Left colon (tissue), 2 donors: ENCODE data around the gene SVIL. TPM values are rescaled to one million over a fixed set of nuclear protein-coding genes. Genes with fewer than 3 reads are reported as not detected.
"Not testable (repeated sequence)": the region's sequence is repeated elsewhere in the genome, so short reads cannot be mapped to it uniquely, and the experiment has no call there.

ENCODE experiments used
- ATAC-seq: fragments of 200-7000 bp; cut with Tn5 transposase; one replicate; pipeline ENCODE4 v1.9.1; 2020; ENCODE audit warnings: mild to moderate bottlenecking, moderate library complexity
- DNase-seq, 2 donors: peaks; one replicate each; pipeline ENCODE4 v3.0.0-alpha.2; 2020
- intact Hi-C, 2 donors: fragments of 100-400 bp; cut with DNase I in 1 of 2; cut with micrococcal nuclease in 1 of 2; formaldehyde crosslinking; loops; one replicate each; pipeline versions ENCODE4 v1.11.2 to v1.14.0; 2022; cut with DNase I, micrococcal nuclease
- total RNA-seq, 2 donors: library from RNA; stranded (reverse); fragmentation: NEBNext Ultra II Directional; extraction: Animal tissue kit (Norgen Biotek cat#: 25700); gene quantifications; one replicate each; pipeline ENCODE4 v1.2.1, GENCODE V29; 2021
- donor health status: DM: no; HTN: no; CAD: no.
- donor health status: DM: yes; HTN: yes; CAD: no.

Gene SVIL
- total RNA-seq, 2 donors from 2014 or later = 66.6 to 154 TPM

DNA sequence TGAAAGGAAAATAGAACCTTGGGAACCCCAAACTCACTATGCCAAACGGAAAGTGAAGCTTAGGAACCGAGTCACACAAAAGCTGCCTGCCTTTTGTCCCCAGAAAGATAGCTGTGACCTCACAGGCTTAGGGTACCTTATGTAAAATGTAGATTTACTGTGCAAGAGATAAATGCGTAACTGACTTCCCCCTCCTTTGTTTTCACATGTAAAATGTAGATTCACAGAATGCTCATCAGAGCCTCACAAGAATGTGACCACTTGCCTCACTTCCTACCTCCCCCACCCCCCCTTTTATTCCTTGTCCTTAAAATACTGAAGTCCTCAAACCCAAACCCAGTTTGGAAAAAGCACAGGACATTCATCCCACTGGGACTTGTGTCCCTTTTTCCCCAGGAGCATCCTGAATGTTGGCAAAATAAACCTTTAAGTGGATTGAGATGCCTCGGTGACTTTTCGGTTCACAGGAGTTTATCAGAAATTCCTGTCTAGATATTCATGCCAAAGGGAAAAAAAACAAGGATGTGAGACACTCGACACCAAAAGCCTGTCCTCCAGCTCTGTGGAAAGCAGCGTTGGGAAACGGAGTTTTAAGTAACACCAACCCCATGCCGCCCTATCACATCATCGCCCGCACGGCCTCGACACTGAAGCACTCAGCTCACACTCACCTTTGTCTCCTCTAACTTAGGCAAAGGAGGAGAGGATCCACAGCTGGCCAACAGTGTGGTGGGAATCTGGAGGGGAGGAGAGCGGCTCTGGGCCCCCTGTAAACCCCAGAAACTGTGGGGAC lies 45.9 kb downstream of the SVIL start:
- ATAC-seq = no peak
- no peak for DNase-seq
- intact Hi-C loops = no loop called here

DNA sequence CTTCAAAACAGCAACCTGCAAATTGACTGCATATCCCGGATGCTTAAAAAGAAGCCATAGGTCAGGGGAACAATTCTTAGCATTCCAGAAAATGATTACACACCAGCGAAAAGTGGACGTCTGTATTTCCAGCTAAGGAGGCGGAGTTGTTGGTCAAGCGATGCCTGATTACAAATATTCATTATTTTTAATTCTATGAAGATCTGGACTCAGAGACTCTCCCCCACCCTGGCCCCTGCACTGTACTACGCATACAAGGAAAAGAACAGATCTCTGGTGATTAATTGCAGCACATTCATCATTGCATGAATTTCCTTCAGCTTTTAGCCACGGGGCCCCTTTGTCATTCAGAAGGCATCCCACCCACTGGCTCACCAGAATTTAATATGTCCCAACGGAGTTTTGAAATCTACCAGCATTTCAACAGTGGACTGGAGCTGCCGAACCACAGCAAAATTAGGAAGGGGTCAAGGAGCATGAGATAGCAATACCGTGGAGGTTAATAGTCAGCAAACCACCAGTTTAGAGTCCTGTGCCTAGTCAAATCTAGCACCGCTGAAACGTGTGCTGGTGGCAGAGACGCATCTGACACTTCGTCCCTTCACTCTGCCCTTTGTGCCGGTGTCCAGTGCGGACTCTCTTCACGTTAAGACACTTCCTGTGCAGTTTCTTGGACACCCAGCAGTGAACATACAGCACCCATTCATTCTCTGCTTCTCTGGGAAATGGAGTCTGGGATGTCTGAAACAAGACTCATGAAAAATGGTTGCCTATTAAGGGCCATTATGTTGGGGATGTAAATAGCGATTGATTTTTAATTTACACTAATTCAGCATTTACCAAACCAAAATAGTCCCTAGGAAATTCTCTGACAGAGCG lies 46.8 kb downstream of the SVIL start:
- intact Hi-C loops, DNase-seq, ATAC-seq: not testable (repeated sequence)

DNA sequence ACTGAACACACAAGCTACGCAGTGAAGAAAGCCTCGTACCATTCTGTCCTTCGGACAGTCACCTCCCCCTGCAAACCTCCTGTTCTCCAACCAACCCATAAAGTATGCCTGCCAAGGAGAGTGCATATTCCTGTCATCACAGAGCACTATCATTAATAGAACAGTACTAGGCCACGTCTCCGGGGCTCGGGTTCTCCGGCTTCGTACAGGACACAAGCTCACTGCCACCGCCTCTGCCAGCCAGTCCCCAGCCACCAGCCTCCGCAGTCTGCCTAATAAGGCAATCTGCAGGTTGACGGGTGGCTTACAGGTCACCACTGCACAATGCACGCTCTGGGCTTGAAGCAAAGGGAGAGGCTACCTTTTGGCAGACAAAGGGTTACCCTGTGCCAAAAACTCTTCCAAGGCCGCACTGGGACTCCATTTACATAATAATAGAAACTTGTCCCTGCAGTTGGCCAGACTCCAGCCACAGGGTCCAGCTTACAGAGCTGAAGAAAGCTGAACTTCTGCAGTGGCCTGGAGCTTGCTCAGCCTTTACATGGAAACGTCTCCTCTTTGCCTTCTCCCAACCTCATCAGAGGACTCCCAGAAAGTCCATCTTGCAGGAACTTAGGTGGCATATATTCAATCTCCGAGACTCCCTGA lies 47.5 kb downstream of the SVIL start:
- intact Hi-C loops, DNase-seq, ATAC-seq: not testable (repeated sequence)

DNA sequence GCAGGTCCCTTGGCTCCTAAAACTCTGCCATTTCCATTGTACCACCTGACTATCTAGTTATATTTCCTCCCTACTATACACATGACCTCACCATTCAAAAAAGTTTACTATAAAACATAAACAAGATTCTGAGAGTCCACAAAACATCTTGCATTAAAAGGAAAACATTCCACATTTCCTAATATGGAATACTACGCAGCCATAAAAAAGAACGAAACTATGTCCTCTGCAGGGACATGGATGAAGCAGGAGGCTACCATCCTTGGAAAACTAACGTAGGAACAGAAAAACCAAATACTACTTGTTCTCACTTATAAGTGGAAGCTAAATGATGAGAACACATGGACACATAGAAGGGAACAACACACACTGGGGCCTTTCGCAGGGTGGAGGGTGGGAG lies 48.3 kb downstream of the SVIL start:
- intact Hi-C loops = no loop called here
- DNase-seq (no peak), ATAC-seq (no peak)

DNA sequence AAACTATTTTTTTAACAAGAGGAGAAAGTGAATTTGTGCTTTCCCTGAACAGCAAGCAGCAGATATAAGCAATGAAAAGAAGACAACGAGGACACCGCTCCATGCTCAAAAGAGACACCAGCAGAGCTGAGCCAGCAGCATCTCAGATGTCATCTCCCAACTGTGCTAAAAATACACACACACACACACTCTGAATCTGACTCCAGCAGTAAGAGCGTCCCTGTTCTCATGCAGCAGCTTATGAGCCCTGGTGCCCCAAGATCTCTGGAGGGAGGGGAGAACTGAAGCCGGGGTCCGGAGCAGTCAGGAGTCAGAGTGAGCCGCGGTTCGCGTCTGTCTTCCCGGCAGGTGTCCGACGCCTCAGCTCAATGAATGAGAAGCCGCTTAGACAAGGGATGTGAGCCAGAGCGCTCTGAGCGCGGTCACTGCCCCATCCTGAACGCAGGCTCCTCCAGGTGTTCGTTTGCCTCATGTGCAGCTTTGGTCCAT lies 49.2 kb downstream of the SVIL start:
- ATAC-seq (no peak), DNase-seq (no peak)
- intact Hi-C loops = no loop called here

DNA sequence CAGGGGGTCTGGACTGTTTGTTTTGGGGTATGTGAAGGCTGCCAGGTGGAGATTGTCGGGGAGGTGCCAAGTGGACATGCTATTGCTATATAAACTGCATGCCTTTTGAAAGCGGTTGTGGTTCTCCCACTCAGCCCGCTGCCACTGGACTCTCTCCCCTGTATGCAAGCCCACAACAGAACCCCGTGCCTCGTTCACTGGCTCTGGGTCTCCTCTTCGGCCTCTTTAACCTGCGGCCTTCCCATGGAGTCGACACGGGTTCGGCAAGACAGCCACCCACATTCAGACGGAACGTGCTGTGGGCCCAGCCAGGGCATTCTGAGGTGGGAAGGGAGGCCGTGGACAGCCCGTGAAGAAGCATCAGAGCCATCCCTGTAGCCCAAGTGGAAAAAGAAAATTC lies 50.3 kb downstream of the SVIL start:
- ATAC-seq (no peak), DNase-seq (no peak)
- intact Hi-C loops = no loop called here

DNA sequence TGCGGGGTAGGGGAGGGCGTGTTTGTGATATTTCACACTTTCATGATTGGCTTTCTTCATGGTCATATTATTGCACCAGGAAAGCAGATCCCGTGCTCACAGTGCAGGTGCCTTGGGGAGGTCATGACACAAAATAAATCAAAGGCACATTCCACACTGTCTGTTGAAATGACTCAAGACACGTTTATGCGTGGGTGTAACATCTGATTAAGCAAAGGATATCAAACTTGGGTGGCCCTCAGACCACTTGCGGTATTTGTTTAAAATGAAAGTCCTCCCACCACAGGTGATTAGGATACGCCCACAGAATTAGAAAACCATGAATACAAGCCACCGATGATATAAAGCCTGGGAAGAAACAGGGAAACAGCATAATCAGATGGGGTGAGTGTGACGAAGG lies 51.1 kb downstream of the SVIL start:
- ATAC-seq = no peak
- intact Hi-C loops = no loop called here
- no peak for DNase-seq

DNA sequence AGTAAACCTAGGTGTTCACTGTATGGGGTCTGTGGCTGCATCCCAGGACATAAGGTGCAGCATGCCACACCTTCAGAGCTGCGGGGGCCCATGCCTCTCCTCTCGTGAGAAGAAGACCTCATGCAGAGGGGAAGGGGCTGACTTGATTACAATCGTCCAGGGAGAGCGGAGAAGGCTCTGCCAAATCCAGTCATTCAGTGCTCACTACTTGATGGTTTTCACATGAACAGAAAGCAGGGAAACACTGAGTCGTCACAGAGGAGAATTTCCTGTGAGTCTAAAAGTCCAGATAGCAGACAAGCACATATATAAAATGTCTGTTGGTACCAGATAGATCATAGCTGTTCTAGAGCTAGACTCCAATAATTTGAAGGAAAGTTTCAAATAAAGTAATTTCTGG lies 52.0 kb downstream of the SVIL start:
- intact Hi-C loops, ATAC-seq, DNase-seq: not testable (repeated sequence)

DNA sequence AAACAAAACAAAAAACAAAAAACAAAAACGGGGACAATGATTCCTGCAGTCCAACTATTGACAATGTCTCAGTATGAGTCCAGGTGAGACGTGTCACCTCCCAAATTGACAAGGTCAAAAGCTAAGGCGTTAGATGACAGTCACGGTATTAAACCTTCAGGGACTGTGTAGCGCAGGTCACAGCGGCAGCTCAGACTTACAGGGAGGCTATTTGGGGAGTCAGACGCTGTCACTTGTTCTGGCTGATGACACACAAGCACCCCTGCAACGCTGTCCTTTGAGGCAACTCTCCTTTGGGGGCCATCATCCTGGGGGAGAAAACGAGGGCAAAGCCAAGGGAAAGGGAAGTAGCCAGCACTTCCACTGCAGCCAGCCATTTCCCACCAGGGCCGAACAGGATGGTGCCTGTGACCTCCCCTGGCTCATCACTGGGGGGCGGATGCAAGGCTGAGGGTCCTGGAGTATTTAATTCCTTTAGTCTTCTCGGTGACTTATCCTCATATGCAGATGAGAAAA lies 55.3 kb downstream of the SVIL start:
- DNase-seq (no peak), ATAC-seq (no peak)
- intact Hi-C loops = no loop called here

DNA sequence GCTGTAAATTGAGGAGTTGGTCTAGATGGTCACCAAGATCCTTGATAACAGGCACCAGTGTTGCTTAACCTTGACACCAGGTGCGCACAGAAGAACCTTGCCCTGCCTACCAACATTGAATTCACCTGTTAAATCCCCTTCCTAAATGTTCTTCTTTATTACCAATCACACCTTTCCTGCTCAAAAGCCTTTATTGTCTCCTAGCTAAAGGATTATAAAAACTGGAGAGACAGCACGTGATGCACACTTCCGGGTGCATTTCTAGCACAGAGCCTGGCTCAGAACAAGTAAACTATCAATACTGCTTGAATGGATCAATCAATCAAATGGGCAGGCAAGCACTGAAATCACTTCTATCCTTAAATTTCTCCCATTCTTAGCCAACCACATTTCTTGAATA lies 56.3 kb downstream of the SVIL start:
- ATAC-seq (peak; percentile 92), DNase-seq (no peak)

DNA sequence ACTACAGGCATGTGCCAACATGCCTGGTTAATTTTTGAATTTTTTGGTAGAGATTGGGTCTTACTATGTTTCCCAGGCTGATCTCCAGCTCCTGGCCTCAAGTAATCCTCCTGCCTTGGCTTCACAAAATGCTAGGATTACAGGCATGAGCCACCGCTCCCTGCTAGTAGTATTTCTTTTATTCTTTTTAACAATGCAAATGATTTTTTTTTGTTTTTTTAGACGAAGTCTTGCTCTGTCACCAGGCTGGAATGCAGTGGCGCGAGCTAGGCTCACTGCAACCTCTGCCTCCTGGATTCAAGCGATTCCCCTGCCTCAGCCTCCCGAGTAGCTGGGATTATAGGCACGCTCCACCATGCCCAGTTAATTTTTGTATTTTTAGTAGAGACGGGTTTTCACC lies 58.1 kb downstream of the SVIL start:
- ATAC-seq = no peak
- intact Hi-C loops = no loop called here
- DNase-seq = no peak

More for the DNA sequence above, 56.3 kb downstream of the SVIL start:
- intact Hi-C loops = no loop called here

DNA sequence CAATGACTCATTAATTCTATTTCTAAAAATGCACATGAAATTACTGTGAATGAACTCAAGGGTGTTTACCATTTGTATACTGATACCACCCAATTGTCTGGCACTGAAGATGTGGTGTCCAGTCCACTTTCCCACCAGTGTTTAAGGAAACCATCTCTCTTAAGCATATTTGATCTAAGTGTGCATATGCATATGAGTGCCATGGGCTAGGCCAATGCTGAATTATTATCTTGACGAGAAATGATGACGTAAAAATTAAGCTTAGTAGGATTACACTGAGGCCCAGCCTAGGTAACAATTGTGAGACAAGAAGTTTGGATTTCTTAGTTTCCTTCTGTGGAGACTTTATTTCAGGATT lies 59.7 kb downstream of the SVIL start:
- ATAC-seq (no peak), DNase-seq (no peak)
- intact Hi-C loops = no loop called here

DNA sequence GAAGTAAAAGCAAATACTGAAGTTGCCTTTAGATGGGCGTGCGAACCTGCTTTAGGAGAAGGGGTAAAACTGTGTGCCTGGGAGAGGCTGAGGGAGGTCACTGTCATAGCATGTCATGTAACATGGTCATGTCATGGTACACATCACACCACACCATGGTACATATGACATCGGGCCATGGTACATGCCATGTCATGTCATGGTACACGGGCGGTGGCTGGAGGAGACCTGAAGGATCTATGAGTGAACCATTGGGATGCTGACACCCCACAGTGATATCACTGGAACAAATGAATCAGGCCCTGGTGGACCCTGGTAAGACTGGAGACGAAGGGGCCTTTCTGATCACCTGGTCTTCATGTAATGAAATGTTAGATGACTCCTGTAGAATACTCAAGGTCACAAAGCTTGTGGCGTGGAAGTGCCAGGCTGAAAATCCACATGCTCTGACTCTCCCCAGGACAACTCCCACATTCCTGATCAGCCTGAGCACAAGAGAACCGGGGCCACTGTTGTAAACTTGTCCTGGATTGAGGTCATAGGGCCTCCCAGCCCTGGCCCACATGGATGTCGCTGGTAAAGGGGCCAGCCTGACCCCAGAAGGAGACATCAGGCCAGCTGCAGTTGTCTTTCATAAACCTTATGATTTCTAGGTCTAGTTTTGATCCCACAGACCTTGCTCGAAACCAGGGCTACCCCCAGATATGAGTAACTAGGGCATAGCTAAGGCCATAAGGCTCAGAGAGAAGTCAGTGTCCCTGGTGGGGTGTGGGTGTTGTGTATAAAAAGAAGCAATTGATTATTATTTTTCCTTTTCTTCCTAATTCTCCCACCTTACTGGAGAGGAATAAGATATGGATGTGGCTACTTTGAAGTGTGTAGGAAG lies 60.3 kb downstream of the SVIL start:
- DNase-seq, ATAC-seq, intact Hi-C loops: not testable (repeated sequence)

DNA sequence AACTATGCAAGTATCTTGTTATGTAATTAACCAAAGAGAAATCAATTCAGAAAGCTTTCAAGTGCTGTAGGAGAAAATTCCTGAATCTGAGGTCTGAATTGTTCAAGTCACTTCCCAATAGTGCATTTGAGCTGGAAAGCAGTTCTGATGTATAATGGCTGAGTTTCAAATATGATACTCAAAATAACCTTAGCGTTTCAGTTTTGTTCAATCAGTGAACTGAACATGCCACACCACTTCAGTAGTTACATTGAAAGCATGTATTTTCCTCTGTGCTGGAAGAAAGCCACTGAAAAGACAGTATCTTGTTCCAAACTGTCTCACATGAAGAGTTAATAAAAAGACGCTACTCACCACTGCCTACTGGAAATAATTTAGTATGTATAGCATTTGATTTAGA lies 64.5 kb downstream of the SVIL start:
- intact Hi-C loops, DNase-seq: not testable (repeated sequence)
- ATAC-seq = peak; percentile 4

DNA sequence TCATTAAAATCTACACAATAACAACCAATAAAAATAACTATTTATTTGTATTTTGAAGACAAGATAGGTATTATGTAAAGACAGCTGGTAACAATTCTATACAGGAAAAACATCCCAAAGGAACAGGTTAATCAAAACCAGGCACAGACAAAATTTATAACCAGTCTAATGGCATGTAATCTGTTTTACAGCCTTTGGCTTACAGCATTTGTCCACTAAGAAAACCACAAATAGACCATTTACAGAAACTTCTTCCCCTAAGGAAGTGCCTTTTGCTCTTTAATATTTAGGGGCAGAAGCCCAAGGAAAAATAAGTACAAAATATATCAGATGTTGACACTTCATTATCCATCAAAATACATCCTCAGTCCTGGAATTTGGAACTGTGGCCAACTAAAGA lies 65.0 kb downstream of the SVIL start:
- ATAC-seq (peak; percentile 67), DNase-seq (no peak)
- intact Hi-C loops = no loop called here

DNA sequence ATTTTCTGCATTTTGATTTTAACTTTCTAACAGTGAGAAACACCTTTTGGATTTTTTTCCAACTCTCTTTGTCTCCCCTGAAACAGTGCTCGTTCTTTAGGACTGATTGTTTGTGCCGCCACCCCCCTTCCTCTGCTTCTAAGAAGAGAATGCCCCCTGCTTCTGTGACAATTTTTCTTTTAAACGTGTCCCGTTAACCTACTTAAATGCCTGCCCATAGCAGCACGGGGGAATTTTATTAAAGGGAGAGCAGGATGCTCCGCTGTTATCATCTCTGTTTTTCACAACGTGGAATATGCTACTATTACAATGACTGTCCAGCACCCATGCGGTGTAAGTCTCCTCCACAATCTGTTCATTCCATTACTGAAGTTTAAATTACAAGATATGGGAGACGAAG lies 67.8 kb downstream of the SVIL start:
- ATAC-seq (no peak), DNase-seq (no peak)
- intact Hi-C loops = no loop called here

DNA sequence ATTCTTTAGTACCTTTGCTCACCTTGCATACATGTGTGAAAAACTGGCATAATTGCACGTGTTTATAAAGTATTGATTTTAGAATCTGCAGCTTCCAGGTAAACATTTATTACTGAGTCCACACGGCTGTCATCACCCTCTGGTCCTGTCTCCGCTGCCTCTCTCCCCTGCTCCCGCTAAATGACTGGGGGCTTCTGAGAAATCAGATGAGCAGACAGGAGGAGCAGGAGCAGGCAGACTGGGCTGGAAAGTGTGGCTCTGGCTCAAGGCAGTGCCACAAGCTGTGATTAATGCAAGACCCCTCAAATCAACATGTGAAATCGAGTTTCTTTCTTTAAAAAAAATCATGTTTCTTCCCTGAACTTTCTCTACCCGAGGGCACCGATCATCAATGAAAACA lies 68.6 kb downstream of the SVIL start:
- ATAC-seq, DNase-seq, intact Hi-C loops: not testable (repeated sequence)

DNA sequence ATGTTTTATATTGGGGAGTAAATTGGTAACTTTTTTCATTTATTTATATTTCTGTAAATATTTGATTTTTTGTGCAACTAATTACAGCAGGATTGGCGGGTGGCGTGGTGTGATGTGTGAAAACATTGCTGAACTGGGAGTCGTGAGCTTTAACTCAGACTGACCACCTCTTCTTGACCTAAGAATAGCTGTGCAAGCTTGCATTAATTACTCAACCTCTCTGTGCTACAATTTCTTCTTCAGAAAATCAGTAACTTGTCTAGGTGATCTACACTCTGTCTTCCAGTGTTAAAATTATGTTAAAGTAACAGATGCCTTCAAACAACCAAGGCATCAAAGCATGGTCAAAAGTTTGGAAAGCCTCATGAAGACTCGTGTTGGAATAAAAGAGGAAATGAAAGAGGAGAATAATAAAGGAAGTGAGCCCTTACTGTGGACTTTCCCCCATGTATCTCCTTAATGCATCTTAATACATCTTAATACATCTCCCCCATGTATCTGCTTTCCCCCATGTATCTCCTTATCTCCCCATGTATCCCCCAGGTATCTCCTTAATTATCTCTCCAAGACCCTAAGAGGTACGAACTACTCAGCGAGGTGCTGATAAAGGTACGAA lies 71.2 kb downstream of the SVIL start:
- DNase-seq (no peak), ATAC-seq (no peak)
- intact Hi-C loops = no loop called here
